HK-2 (cell line): ENCODE results near the gene WLS.

Experiments used
- DNase-seq: peaks from one replicate; pipeline ENCODE4 v3.0.0-alpha.2; 2018; ENCODE audit not compliant: unreplicated experiment

Gene WLS

DNA sequence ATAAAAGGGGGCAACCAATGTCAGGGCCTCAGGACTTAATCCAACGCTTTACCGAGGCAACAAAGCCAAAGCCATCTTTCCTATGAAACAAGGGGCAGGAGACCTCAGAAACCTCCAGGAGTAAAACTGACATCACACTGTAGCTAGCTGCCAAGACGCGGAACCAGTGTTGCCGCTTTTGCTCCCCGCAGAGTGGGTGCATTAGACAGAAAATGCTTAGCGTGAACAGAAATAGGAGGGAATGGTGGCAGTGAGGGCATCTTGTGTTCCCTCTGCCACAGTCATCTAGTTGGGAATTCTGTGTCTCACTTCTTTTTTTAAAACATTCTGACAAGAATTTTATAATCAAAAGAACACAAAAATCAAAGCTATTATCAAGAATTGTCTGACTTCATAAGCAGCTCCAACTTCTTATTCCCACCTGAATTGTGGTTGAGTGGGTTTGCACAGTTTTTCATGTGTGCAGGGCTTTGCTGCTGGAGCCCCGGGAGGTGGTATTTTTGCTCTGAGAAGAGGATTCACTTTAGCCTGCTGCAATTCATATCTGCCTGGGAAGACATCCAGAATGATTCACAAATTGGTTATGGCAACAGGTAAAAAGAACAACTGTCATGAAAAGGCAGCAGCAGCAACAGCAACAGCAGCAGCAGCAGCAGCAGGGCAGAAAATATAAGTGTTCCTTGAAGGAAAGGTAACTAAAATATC, 99.7 kb downstream of the WLS start:
- DNase-seq: no peak

DNA sequence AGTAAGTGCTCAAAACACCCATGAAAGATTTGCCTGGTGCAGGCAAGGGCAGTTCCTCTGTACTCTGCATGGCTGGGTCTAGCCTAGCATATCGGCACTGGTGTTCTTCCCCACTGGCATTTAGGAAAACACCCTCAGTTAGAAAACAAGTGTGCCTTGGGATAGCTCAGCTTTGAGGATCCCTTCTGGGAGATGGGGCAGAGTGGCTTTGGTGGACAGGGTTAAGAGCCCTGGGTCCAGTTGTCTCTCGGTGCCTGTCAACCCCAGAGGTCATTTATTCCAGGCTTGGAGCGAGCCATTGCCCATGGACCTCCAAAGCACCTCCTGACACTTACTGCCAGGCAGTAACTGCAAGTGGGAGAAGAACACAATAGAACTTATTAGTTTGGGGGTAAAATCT, 101.1 kb downstream of the WLS start:
- DNase-seq: no peak

DNA sequence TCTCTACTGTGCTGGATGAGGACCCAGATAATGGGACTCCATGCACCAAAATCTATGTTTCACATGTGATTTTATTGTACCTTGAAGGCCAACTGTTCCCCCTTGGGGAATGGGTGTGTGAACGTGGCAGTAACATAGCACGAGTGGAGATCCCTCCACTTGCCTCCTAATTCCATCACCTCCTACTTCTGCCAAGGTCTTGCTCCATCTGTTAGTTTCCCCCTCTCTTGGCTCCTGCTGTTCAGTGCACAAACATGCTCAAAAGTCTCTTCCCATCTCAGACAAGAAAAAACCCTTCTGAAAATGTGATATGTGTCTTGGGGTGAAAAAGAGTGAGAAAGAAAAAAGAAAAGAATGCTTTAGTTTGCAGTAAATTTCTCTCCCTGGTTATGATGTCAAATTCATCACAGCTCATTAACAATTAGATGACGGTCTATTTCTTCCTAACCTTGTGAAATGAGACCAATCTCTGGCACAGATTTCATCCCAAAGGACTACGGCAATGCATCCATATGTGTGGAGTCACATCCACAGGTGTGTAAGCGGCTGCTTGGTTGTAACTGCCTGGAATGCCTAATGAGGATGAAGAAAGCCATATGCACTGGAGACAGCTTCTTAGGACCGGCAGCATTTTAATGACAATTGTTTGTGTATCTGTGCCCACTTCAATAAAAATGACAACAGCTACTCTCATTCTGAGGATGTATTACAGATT, 102.6 kb downstream of the WLS start:
- DNase-seq: no peak

DNA sequence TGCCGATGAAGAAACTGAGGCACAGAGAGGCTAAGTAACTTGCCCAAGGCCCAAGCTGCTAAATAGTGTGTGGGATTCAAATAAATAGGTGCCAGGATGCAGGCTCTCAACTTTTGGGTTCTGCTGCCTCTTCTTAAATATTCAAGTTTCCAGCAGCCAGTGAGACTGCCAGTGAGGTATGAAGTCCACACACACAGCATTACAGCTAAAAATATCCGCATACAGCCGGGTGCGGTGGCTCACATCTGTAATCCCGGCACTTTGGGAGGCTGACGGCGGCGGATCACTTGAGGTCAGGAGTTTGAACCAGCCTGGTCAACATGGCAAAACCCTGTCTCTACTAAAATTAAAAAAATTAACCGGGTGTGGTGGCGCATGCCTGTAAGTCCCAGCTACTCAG, 103.5 kb downstream of the WLS start:
- DNase-seq: no peak

DNA sequence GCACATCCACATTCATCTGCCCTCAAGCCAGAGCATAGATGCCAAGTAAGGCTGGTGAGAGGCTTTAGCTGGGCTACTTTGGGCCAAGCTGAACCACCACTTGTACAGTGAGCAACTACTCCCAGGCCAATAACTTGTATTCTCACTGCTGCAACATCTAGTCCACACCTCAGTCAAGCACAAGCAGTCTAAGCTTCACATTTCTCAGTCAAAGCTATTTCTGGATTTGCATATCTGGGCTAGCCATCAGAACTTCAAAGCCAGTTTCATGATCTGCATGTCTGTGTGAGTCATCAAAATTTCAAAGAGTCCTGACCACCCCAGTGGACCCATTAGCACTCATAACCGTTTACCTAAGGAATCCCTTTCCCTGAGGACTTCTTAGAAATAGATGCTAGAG, 104.2 kb downstream of the WLS start:
- no peak for DNase-seq

DNA sequence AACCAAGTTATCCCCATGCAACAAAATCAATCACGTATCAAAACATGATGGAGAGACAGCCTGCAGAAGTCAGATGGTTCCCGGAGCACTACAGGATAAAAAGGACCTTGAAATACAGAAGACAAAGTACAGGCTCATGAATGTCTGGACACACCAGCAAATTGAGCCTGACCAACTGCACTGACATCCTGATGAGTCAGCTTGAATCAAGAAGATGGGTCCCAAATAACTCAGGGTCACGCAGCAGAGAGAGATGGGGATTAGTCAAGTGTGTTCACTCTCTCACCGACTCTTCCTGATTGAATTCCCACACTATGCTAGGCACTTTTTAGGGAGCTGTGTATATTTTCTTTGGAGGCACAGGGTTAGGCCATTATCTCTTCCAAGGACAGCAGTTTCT, 110.8 kb downstream of the WLS start:
- no peak for DNase-seq

DNA sequence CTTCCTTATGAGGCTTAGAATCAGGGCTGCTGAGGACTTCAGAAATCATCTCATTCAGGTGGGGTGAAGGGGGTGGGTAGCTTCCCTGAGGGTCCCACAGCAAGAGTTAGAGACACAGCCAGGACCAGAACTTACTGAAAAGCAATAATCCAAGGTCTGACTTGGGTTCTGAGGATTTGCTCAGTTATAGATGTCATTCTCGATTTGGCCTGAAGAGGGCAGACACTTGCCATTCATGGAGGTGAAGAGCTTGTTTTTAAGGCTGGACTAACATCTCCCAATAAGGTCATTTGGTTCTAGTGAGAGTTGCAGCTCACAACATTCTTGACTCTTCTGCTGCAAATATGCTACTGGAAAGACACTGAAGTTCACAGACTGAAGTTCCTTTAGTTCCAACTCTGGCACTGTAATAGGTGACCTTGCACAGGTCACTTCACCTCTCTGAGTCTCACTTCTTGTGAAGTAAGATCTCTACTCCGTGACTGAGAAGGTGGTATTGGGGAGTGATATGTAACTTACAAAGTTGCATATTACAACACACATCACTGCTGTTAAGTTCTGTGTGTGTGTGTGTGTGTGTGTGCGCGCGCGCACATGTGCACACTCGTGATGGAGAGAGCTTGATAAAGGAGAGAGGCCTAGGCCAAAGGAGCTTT, 112.1 kb downstream of the WLS start:
- DNase-seq: peak; percentile 41

DNA sequence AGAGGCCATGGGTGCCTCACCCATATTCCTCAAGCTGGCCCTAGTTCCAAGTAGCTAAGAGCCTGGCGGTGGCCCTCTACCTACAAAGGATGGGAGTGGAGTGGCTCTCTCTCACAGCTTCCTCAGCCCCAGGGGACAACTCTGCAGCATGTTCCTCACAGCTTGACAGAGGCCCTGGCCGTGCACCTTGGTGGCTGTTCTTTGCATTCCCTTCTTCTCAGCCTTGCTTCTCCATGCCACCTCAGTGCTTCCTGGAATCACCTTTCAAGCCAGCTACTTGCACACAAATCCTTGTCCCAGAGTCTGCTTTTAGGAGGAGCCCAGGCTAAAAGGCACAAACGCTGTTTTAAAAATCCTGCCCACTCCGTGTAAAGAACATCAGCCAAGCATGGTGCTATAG, 112.9 kb downstream of the WLS start:
- DNase-seq: no peak

DNA sequence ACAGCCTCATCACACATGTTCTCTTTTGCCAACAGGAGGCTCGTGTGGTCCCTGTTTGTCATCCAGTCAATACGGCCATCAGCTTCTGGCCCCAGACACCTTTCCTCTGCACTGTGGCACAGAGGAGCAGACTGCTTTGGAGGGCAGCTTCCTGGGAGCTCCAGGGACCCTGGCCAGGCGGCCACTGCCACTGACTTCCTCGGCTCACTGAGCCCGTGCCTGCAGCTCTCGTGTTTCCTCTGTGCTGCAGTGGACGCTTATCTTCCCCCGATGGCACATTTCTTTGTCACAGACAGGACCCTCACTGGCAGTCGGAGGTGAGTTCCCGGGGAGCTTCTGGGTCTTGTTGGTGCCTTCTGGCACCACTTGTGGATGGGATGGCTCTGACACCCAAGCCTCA, 114.9 kb downstream of the WLS start:
- DNase-seq: no peak

DNA sequence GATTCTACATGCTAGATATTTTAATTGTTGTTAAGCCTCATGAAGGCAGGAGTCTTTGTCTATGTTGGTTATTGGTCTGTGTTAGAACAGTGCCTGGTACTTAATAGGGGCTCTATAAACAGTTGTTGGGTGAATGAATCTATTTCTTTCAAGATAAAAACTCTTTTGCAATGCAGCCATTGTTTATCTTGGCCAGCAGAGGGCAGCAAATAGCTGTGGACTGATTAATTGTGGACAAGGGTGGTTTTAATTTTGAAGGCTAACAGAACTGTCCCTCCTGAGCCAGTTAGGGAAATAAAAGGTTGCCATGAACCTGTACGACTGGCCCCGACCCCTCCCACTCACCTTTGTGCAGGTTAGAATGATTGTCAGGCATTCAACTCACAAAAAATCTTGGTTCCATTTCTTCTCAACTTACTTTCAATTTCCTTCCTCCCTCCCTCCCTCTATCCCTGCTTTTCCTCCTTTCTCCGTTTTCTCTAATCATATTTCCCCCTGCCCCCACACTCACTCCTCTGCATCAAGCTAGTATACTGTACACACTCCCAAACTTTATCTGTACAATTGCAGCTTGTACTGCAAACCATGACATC, 115.6 kb downstream of the WLS start:
- DNase-seq: peak; percentile 42

DNA sequence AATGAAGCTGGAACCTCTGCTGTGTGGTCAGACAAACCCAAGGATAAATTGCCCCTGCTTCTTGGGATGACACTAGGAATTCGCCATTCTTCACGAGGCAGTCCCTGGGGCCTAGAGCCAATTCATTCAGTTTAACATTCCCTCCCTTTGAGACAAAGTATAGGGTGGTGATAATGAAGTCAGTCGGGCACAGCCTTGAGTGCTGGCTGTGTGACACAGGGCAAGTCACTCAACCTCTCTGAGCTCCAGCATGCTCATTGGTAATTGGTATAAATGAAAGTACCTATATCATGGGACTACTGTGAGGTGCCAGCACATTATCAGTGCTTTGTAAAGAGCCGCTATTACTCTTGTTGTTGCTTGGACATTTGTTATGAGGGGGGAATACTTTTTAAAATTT, 117.0 kb downstream of the WLS start:
- no peak for DNase-seq

DNA sequence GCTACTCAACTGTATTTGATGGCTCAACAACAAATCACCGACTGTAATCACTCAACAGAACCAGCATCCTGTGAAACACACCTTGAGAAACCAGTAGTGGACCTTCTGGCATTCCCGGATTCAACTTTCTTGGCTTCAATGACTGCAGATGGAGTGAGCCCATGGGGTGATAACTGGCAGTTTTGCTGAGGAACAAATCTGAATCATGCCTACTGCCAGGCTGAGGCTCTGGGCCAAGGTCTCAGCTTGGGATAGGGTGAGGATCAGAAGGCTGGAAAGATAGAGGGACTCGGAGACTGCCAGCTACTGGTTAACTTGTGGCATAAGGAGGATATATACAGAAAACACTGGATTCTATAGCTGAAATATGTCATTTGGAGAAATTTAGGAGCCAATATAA, 118.4 kb downstream of the WLS start:
- DNase-seq: no peak

DNA sequence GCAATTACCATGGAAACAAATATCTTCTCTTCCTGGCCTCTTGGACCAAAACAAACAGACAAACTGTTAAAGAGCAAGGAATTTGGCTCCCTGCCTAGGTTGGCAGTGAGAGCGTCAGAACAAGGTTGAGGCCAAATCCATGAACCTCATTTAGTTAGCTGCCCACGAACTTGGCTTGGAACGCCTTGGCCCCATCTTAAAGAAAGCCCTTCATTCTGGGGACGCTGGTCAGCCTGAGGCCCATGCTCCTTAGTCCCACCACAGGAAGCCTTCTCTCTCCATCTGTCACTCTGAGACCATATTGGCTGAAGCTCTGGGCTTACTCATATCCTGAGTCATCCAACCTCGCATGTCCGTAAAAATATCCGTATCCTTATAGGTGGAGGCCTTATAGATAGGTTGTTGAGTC, 119.5 kb downstream of the WLS start:
- DNase-seq: no peak

DNA sequence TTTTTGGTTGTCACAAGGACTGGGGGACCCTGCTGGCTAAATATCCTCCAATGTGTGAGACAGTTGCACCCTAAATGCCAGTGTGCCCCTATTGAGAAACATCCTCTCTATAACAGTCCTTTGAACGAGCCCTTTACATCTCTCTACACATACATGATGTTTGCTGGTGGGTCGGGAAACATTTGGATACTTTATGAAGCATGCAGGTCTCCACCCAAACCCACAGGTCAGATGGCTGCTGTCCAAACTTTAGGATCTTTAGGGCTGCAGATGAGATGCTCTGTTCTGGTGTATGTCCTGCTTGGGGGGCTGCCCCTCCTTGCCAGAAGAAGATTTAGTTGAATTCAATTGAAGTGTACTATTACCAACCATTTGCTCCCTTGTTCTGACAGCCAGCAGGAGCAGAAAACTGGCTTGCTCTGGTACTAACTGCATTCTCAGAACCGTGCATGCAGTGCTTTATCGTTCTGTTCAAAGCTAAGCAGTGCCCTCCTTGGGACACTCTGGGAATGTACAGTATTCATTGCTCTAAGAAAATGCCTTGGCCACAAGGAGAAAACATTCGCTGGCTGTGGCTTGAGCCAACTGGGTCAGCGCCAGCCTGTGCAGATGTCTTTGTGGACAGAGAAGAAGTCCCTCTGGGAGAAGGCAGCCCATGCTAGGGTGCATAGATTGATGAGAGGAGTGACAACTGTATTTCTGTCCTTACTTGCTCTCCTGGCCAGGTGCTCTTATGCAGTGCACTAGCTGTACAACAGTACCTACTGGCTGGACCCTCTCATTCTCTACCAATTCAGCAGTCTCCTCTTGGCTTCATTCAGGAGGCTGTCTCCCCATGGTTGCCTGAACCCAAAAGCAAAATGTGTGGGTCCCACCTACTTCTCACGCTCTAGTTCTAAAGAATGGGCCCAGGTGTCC, 120.5 kb downstream of the WLS start:
- no peak for DNase-seq

DNA sequence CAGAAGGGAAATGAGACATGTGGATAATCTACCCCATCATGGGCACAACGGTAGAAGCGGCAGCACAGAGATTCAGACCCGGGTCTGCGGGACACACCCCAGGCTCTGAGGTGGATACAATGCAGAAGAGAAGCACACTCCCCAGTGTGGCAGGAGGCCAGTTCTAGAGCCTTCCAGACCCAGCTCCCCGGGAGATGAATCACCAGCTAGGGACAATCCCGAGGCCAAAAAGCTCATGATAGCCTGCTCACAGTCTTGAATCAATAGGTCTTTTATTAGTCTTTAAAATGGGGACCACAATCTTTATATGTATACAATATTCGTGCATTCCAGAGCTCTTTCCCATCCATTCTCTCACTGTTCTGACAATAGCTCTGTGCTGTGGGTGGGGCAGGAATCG, 124.6 kb downstream of the WLS start:
- no peak for DNase-seq

DNA sequence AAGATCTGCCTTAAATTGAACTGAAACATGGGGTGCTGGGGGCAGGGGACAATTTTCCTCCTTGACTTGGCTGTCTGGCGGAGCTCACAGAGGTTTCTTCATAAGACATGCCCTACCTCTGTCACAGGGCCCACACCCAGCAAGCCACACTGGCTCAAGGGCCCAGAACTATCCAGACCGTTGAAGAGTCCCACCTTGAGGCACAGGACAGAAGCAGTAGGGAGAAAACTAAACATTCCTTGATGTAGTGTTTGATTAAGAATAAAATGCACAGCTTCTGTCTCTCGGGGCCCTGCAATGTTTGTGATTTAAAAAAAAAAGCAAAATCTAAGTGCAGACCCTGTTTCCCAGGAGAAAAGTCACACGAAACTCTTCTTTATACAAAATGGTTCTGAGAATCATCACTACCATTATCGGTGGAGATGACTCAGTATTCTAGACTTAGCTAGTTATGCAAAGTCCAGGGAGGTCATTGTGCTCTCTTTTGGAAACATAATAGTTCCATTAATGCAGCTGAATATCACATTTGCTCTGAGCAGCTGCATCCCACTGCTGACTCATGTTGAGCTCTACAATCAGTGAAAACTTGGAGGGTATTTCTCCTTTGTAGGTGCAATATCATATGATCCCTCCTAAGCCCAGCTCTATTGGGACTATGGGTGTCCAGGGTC, 128.3 kb downstream of the WLS start:
- no peak for DNase-seq

DNA sequence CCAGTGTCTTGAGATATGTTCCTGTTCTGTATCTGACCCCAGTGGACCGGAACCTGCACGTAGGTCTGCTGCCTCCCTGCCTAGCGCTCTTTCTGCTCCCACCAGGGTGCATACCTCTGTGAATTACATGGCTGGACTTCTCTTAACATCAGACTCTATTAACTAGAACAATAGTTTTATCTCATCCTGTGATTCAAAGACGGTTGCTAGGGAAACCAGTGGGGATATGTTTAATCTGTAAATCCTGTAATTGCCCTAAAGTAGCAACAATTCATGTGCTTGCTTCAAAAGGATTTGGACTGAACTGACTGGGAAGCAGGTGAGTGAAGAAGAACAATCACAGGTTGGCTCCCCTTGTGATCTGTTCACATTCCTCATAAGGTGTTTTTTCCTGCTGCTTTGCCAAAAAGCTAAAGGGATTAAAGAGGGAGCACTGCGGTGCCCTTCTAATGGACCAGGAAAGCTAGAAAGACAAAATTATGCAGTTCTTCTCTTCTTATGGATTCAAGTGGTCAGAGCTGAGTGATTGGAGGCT, 129.2 kb downstream of the WLS start:
- DNase-seq: no peak

DNA sequence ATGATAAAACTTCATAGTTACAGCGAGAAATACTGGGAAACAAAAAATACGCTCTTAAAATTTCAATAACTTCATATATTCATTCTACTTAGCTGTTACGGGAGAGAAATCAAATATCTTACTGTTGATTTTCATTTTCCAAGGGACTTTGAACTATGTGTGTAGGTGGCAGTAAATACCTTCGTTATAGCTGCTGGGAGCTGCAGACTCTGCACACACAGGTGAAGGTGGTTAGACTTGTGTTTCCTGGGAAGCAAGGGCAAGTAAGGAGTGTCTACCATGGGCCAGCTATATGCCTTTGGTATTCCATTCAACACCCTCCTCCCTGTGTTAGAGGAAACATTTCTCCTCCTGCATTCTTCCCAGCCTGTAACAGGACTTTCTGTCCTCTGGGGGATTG, 130.5 kb downstream of the WLS start:
- no peak for DNase-seq

DNA sequence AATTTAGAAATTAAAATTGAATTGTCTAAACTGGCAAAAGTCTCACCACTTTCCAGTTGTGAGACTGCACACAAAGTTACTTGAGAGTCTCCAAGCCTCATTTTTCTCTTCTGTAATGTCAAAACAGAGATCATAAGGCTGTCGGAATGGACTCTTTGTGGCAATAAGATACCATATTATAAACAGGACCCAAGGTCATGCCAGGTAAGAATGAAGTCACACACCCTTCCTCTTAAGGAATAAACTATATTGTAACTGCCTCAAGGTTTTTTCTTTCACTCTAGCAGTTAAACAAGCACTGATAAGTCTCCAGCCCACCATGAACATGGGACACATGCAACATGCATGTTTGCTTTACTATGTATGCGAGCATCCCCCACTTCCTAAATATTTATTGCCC, 131.8 kb downstream of the WLS start:
- no peak for DNase-seq

DNA sequence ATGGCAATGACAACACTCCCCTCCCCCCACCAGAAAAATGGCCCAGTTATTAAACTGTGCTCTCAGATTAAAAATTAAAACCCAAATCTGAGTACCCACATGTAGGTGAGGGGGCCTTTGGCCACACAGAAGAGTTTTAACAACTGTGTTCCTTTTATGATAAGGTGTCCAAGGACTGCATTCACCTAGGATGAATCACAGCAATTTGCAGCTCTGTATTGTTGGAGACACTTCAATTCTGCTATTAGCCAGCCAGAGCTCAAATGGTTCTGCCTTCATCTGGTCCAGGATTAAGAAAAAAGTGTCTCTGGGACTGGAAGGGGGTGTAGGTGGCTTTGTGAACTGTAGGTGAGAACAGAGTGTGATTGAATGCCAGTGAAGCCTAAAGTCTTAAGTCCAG, 138.6 kb downstream of the WLS start:
- no peak for DNase-seq

DNA sequence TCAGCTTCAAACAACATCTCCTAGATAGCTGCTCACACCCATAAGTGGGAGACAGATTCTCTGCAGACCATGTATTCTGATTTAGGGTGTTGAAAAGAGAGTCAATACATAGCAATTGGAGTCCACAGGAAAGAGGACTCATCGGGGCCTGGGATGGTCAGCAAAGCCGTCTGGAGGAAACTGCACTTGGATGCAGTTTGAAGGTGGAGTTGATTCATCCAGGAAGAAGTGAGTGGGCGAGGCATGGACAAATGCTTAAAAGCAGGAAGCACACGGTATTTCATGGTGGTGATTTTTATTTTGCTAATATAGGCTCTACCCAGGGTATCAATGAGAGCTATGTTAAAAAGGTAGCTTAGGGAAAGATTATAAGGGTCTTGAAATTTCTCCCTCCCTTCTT, 145.1 kb downstream of the WLS start:
- no peak for DNase-seq
